HepG2 (cell line): ENCODE data around the gene ADH5. TPM values are rescaled to one million over a fixed set of nuclear protein-coding genes. Genes with fewer than 3 reads are reported as not detected.

Source experiments
- ARID2 ChIP-seq: sonication (generic); formaldehyde crosslinking; IDR thresholded peaks from 2 replicates; pipeline ENCODE4 v1.8.1; 2022; ENCODE audit warnings: mild to moderate bottlenecking, missing genetic modification reagents, borderline replicate concordance
- CC2D1A ChIP-seq: sonication (generic); formaldehyde crosslinking; IDR thresholded peaks from 2 replicates; pipeline ENCODE4 v1.8.1; 2023; ENCODE audit warnings: mild to moderate bottlenecking, missing genetic modification reagents
- CHD2 ChIP-seq: IDR thresholded peaks from 2 replicates; pipeline ENCODE4 v1.6.1; 2011; ENCODE audit warnings: low read depth, low read length, improper control_type of control experiment
- ELF3 ChIP-seq: IDR thresholded peaks from 2 replicates; pipeline ENCODE4 v1.6.1; 2016; ENCODE audit warnings: missing genetic modification reagents, missing compliant biosample characterization
- HNRNPLL ChIP-seq: fragments of 200-400 bp; formaldehyde crosslinking; IDR thresholded peaks from 2 replicates; pipeline ENCODE4 v1.6.1; 2017; ENCODE audit warnings: mild to moderate bottlenecking, low read depth, low read length; ENCODE audit not compliant: poor library complexity, severe bottlenecking
- IRF2 ChIP-seq: IDR thresholded peaks from 2 replicates; pipeline ENCODE4 v1.6.1; 2018; ENCODE audit warnings: missing genetic modification reagents, missing compliant biosample characterization
- MXI1 ChIP-seq: IDR thresholded peaks from 3 replicates; pipeline ENCODE4 v1.6.1; 2012; ENCODE audit warnings: low read depth, low read length, inconsistent platforms, borderline replicate concordance
- RORA ChIP-seq: sonication (generic); formaldehyde crosslinking; IDR thresholded peaks from 2 replicates; pipeline ENCODE4 v1.5.0; 2020; ENCODE audit warnings: mild to moderate bottlenecking, missing genetic modification reagents, moderate library complexity
- SETDB1 ChIP-seq: sonication (generic); formaldehyde crosslinking; IDR thresholded peaks from 2 replicates; pipeline ENCODE4 v1.5.1; 2020; ENCODE audit warnings: missing genetic modification reagents, mild to moderate bottlenecking, borderline replicate concordance
- SMC3 ChIP-seq: IDR thresholded peaks from 2 replicates; pipeline ENCODE4 v1.6.1; 2011; ENCODE audit warnings: low read length, improper control_type of control experiment
- SOX6 ChIP-seq, 2 experiments: fragments of 450-650 bp in 1 of 2; sonication (generic) in 1 of 2; formaldehyde crosslinking in 1 of 2; IDR thresholded peaks; 2 replicates each; pipeline versions ENCODE4 v1.4.0 to v1.6.1; 2017 to 2020; ENCODE audit warnings: antibody characterized with exemption in 1 of 2, mild to moderate bottlenecking in 1 of 2, missing genetic modification reagents in 1 of 2
- SP2 ChIP-seq: sonication (generic); formaldehyde crosslinking; IDR thresholded peaks from 2 replicates; pipeline ENCODE4 v1.5.1; 2020; ENCODE audit warnings: mild to moderate bottlenecking, missing genetic modification reagents
- STAT5B ChIP-seq: sonication (generic); formaldehyde crosslinking; IDR thresholded peaks from 2 replicates; pipeline ENCODE4 v1.4.0; 2020; ENCODE audit warnings: missing genetic modification reagents
- ZNF17 ChIP-seq: sonication (generic); formaldehyde crosslinking; IDR thresholded peaks from 2 replicates; pipeline ENCODE4 v1.5.0; 2020; ENCODE audit warnings: mild to moderate bottlenecking, missing genetic modification reagents
- ZNF292 ChIP-seq: sonication (generic); formaldehyde crosslinking; IDR thresholded peaks from 2 replicates; pipeline ENCODE4 v1.8.1; 2022; ENCODE audit warnings: mild to moderate bottlenecking, low read depth, missing genetic modification reagents, borderline replicate concordance
- ZNF331 ChIP-seq: sonication (generic); formaldehyde crosslinking; IDR thresholded peaks from 2 replicates; pipeline ENCODE4 v1.4.0; 2020; ENCODE audit warnings: missing genetic modification reagents
- ZNF619 ChIP-seq: sonication (generic); formaldehyde crosslinking; IDR thresholded peaks from 2 replicates; pipeline ENCODE4 v1.4.0; 2020; ENCODE audit warnings: mild to moderate bottlenecking, missing genetic modification reagents
- ZNF7 ChIP-seq: IDR thresholded peaks from 2 replicates; pipeline ENCODE4 v1.6.1; 2016; ENCODE audit warnings: missing biosample characterization, missing genetic modification reagents
- ZNF75D ChIP-seq: sonication (generic); formaldehyde crosslinking; IDR thresholded peaks from 2 replicates; pipeline ENCODE4 v1.8.1; 2023; ENCODE audit warnings: missing genetic modification reagents, mild to moderate bottlenecking, borderline replicate concordance
- ZSCAN30 ChIP-seq: sonication (generic); formaldehyde crosslinking; IDR thresholded peaks from 2 replicates; pipeline ENCODE4 v1.5.0; 2020; ENCODE audit warnings: mild to moderate bottlenecking, missing genetic modification reagents
- polyA plus RNA-seq, 8 experiments: library from polyadenylated mRNA; depleted of rRNA in 3 of 8; stranded (reverse) in 7 of 8; unstranded in 1 of 8; fragments of >200 nt; fragmentation: Illumina TruSeq in 4 of 8; extraction: Trizol in 4 of 8; gene quantifications; 2 replicates each; pipeline versions ENCODE4 v1.2.1 to v1.2.3, GENCODE V29; 2011 to 2016; ENCODE audit warnings: low read depth in 4 of 8, missing spikeins in 1 of 8, mixed read lengths in 1 of 8; ENCODE audit not compliant: insufficient read depth in 1 of 8
- total RNA-seq, 5 experiments: library from RNA; depleted of rRNA; stranded (reverse); fragments of >200 nt; fragmentation: Illumina TruSeq; extraction: Trizol; gene quantifications; 2 replicates each; pipeline ENCODE4 v1.2.3, GENCODE V29; 2016; ENCODE audit warnings: low read depth in 1 of 5
- TF ChIP-seq, protein P1 (sequence below): sonication (generic); formaldehyde crosslinking; IDR thresholded peaks from 2 replicates; pipeline ENCODE4 v1.4.0; 2020; ENCODE audit warnings: missing genetic modification reagents
- TF ChIP-seq, protein P2 (sequence below): sonication (generic); formaldehyde crosslinking; IDR thresholded peaks from 2 replicates; pipeline ENCODE4; 2020; ENCODE audit warnings: missing genetic modification reagents, mild to moderate bottlenecking, borderline replicate concordance
- TF ChIP-seq, protein P3 (sequence below): sonication (generic); formaldehyde crosslinking; IDR thresholded peaks from 2 replicates; pipeline ENCODE4 v1.5.0; 2020; ENCODE audit warnings: missing genetic modification reagents

Gene ADH5
- total and polyA plus RNA-seq, 2 of the 13 experiments (the other 11 are each of a cell fraction or from before 2014, with no cell fraction given), result 349 to 512 TPM

DNA sequence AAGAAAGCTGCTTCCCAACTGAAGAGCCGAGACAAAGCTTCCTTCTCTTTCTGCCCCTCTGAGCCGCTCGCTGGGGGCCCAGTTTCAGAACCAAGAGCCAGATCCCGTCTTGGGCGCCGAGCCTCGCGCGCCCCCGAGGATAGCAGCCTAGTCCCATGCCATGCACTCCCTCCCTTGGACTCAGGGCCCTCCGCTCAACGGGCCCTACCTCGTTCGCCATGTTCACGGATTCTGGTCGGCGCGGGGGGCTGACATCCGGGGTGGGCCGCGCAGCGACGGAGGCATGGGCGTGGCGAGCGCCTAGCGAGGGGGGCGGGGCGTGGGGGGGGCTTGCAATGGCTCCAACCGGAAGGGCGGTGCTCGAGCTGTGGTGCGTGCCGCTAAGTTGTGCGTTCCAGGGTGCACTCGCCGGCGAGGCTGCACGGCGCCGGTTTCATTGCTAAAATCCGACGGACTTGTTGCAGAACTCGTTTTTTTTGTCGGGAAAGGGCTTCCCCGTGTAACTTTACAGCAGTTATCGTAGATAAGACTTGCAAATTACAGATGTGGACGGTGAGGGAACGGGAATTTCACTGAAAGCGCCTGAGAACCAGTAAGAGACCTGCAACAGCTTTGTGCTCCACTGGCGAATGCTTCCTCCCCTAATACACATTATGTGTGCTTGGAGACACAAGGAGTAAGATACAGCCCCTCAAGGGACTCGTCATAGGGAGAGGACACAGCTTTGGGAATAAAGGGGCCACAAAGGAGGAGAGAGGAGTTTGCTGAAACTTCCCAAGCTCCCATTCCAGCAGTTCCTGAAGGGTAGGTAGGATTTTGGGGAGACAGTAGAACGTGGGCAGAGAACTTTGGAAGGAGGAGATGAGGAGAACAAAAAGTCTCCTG lies at the start of gene ADH5 (continued):
- TF ChIP-seq, protein P1, sequence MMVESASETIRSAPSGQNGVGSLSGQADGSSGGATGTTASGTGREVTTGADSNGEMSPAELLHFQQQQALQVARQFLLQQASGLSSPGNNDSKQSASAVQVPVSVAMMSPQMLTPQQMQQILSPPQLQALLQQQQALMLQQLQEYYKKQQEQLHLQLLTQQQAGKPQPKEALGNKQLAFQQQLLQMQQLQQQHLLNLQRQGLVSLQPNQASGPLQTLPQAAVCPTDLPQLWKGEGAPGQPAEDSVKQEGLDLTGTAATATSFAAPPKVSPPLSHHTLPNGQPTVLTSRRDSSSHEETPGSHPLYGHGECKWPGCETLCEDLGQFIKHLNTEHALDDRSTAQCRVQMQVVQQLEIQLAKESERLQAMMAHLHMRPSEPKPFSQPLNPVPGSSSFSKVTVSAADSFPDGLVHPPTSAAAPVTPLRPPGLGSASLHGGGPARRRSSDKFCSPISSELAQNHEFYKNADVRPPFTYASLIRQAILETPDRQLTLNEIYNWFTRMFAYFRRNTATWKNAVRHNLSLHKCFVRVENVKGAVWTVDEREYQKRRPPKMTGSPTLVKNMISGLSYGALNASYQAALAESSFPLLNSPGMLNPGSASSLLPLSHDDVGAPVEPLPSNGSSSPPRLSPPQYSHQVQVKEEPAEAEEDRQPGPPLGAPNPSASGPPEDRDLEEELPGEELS (CRISPR knock-in tag), result no peak
- TF ChIP-seq, protein P2, sequence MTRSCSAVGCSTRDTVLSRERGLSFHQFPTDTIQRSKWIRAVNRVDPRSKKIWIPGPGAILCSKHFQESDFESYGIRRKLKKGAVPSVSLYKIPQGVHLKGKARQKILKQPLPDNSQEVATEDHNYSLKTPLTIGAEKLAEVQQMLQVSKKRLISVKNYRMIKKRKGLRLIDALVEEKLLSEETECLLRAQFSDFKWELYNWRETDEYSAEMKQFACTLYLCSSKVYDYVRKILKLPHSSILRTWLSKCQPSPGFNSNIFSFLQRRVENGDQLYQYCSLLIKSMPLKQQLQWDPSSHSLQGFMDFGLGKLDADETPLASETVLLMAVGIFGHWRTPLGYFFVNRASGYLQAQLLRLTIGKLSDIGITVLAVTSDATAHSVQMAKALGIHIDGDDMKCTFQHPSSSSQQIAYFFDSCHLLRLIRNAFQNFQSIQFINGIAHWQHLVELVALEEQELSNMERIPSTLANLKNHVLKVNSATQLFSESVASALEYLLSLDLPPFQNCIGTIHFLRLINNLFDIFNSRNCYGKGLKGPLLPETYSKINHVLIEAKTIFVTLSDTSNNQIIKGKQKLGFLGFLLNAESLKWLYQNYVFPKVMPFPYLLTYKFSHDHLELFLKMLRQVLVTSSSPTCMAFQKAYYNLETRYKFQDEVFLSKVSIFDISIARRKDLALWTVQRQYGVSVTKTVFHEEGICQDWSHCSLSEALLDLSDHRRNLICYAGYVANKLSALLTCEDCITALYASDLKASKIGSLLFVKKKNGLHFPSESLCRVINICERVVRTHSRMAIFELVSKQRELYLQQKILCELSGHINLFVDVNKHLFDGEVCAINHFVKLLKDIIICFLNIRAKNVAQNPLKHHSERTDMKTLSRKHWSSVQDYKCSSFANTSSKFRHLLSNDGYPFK, result peak; percentile 73
- peak; percentile 48; the same call in 1 of the 2 replicates for TF ChIP-seq ZNF331
- peak; percentile 18; the same call in 1 of the 2 replicates for TF ChIP-seq IRF2 (CRISPR knock-in tag)
- TF ChIP-seq, protein P3, sequence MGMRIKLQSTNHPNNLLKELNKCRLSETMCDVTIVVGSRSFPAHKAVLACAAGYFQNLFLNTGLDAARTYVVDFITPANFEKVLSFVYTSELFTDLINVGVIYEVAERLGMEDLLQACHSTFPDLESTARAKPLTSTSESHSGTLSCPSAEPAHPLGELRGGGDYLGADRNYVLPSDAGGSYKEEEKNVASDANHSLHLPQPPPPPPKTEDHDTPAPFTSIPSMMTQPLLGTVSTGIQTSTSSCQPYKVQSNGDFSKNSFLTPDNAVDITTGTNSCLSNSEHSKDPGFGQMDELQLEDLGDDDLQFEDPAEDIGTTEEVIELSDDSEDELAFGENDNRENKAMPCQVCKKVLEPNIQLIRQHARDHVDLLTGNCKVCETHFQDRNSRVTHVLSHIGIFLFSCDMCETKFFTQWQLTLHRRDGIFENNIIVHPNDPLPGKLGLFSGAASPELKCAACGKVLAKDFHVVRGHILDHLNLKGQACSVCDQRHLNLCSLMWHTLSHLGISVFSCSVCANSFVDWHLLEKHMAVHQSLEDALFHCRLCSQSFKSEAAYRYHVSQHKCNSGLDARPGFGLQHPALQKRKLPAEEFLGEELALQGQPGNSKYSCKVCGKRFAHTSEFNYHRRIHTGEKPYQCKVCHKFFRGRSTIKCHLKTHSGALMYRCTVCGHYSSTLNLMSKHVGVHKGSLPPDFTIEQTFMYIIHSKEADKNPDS (CRISPR knock-in tag), result no peak
- no peak for TF ChIP-seq SETDB1 (CRISPR knock-in tag)
- TF ChIP-seq RORA (CRISPR knock-in tag), result no peak
- peak; percentile 54; the same call in 1 of the 2 replicates for TF ChIP-seq ZNF292 (CRISPR knock-in tag)
- no peak for TF ChIP-seq CHD2
- TF ChIP-seq ZNF7 (CRISPR knock-in tag), result no peak
- TF ChIP-seq SOX6 (IDR thresholded peaks at IDR 0.05), result no peak
- TF ChIP-seq SOX6 (CRISPR knock-in tag; IDR thresholded peaks at IDR 0.05), result no peak
- no peak for TF ChIP-seq ZSCAN30 (CRISPR knock-in tag)
- TF ChIP-seq ELF3 (CRISPR knock-in tag), result peak; percentile 61; the same call in 1 of the 2 replicates
- peak; percentile 60; the same call in 1 of the 3 replicates for TF ChIP-seq MXI1
- TF ChIP-seq ZNF75D, result no peak
- peak; percentile 53; the same call in 1 of the 2 replicates for TF ChIP-seq ARID2 (CRISPR knock-in tag)
- peak; percentile 27 for TF ChIP-seq HNRNPLL
- TF ChIP-seq SP2, result peak; percentile 7; the same call in 1 of the 2 replicates
- no peak for TF ChIP-seq ZNF619 (CRISPR knock-in tag)
- no peak for TF ChIP-seq STAT5B (CRISPR knock-in tag)
- TF ChIP-seq ZNF17 (CRISPR knock-in tag), result no peak
- TF ChIP-seq SMC3, result 0 out of 2 replicates have a peak, but pooled peaks have one; percentile 12
- no peak for TF ChIP-seq CC2D1A (CRISPR knock-in tag)
